HT1080 (cell line): ENCODE results near the gene ATP8B4. TPM values are rescaled to one million over a fixed set of nuclear protein-coding genes. Genes with fewer than 3 reads are reported as not detected.
"Not testable (repeated sequence)": the region's sequence is repeated elsewhere in the genome, so short reads cannot be mapped to it uniquely, and the experiment has no call there.

ENCODE experiments used
- DNase-seq: peaks from one replicate; pipeline ENCODE4 v3.0.0-alpha.2; 2015; ENCODE audit warnings: low read depth
- total RNA-seq: library from RNA; depleted of rRNA; stranded (reverse); fragments of >200 nt; shearing (Covaris generic); gene quantifications from 2 replicates; pipeline ENCODE4 v1.2.3, GENCODE V29; 2014

The ATP8B4 gene
- total RNA-seq, 1 experiment from 2014 or later, result 0.21 TPM

GRCh38 chr15:49963033-49963772, 155.8 kb downstream of the ATP8B4 start:
- DNase-seq, result not testable (repeated sequence)

GRCh38 chr15:49962044-49962602, 156.9 kb downstream of the ATP8B4 start:
- DNase-seq, result no peak

- no peak for DNase-seq
Measured at GRCh38 chr15:49953421-49953820, 165.6 kb downstream of the ATP8B4 start.

- no peak for DNase-seq
Measured at GRCh38 chr15:49946681-49947080, 172.4 kb downstream of the ATP8B4 start.

GRCh38 chr15:49934487-49934886, 184.5 kb downstream of the ATP8B4 start:
- DNase-seq, result no peak

GRCh38 chr15:49927189-49927861, 191.7 kb downstream of the ATP8B4 start:
- no peak for DNase-seq

- no peak for DNase-seq
Measured at GRCh38 chr15:49926740-49927139, 192.3 kb downstream of the ATP8B4 start.

- DNase-seq, result no peak
Measured at GRCh38 chr15:49923671-49924070, 195.4 kb downstream of the ATP8B4 start.

GRCh38 chr15:49919034-49919433, 200.0 kb downstream of the ATP8B4 start:
- DNase-seq, result no peak

GRCh38 chr15:49918121-49918520, 200.9 kb downstream of the ATP8B4 start:
- no peak for DNase-seq

GRCh38 chr15:49916998-49917397, 202.0 kb downstream of the ATP8B4 start:
- no peak for DNase-seq

GRCh38 chr15:49915822-49916221, 203.2 kb downstream of the ATP8B4 start:
- no peak for DNase-seq

- no peak for DNase-seq
Measured at GRCh38 chr15:49908933-49909295, 210.1 kb downstream of the ATP8B4 start.

- DNase-seq, result peak; percentile 23
Measured at GRCh38 chr15:49908236-49908932, 210.6 kb downstream of the ATP8B4 start.

GRCh38 chr15:49906966-49907365, 212.1 kb downstream of the ATP8B4 start:
- DNase-seq, result no peak

- no peak for DNase-seq
Measured at GRCh38 chr15:49905221-49905620, 213.8 kb downstream of the ATP8B4 start.

- DNase-seq, result no peak
Measured at GRCh38 chr15:49904296-49904695, 214.7 kb downstream of the ATP8B4 start.

GRCh38 chr15:49902685-49903501, 216.1 kb downstream of the ATP8B4 start:
- no peak for DNase-seq

GRCh38 chr15:49901996-49902684, 216.9 kb downstream of the ATP8B4 start:
- DNase-seq, result peak; percentile 15

GRCh38 chr15:49901321-49901720, 217.7 kb downstream of the ATP8B4 start:
- DNase-seq, result no peak

GRCh38 chr15:49900903-49901235, 218.2 kb downstream of the ATP8B4 start:
- no peak for DNase-seq
